HG03571 (cell line): ENCODE measurements around the gene SLC5A4.
"Not testable (repeated sequence)": the region's sequence is repeated elsewhere in the genome, so short reads cannot be mapped to it uniquely, and the experiment has no call there.

Source experiments
- ATAC-seq: cut with Tn5 transposase; IDR thresholded peaks from one replicate; pipeline ENCODE4 v1.9.1; 2021; ENCODE audit not compliant: unreplicated experiment

The SLC5A4 gene

GRCh38 chr22:32202161-32202538 is 53.0 kb downstream of the SLC5A4 start:
- ATAC-seq, result no peak

DNA sequence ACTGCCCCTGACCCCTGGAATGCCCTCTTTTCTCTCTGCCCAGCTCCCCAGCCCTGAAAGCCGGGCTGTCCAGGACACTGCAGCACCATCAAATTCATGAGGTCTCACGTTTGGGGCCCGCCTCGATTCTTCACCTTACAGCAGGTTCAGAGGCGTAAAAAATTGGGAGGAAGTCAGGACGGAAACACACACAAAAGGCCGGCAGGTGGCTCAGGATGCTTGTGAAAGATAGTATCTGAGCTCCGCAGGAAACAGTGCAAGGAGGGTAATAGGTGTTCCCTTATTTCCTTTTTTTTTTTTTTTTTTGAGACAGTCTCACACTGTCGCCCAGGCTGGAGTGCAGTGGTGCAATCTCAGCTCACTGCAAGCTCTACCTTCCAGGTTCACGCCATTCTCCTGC is 54.4 kb downstream of the SLC5A4 start:
- ATAC-seq, result no peak

GRCh38 chr22:32199961-32200360 is 55.2 kb downstream of the SLC5A4 start:
- ATAC-seq, result no peak

DNA sequence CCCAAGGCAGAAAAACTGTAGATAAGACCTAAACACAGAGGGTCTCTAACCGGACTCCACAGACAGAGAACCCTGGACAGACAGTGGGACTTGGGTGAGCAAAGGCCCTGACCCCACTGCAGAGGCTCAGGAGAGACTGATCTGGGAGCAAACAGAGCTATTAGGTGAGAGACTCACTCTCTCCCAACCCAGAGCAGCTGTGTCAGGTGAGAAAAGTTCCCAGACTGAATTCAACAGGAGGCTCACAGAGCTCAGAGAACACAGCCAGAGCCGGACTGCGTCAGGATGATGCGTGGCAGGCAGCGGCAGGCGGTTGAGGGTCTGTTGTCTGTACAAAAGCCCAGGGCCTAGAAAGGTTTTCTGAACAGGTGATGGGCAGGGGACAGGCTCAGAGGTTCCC is 55.8 kb downstream of the SLC5A4 start:
- ATAC-seq, result no peak

DNA sequence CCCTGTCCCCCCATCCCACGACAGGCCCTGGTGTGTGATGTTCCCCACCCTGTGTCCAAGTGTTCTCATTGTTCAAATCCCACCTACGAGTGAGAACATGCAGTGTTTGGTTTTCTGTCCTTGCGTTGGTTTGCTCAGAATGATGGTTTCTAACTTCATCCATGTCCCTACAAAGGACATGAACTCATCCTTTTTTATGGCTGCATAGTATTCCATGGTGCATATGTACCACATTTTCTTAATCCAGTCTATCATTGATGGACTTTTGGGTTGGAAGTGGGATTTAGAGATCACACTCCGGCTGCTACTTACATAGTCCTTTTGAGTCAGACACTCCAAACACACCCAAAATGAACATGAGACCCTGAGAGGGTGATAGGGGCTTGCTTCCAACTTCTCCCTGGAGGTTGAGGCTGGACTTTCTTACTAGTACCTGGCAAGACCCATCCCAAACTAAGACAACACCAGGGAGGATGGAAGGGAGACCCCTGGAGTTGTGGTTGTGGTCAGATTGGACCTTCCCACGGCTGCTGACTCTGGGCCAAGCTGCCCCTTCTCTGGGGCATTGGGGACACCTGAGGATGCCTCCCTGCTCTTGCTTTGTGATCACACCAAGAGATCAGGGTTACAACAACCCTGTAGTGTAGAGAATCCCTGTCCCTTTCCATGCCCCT is 57.5 kb downstream of the SLC5A4 start:
- not testable (repeated sequence) for ATAC-seq

- ATAC-seq, result not testable (repeated sequence)
Measured at GRCh38 chr22:32195900-32196299, 59.2 kb downstream of the SLC5A4 start.

- ATAC-seq, result not testable (repeated sequence)
Measured at GRCh38 chr22:32193346-32193745, 61.8 kb downstream of the SLC5A4 start.

- ATAC-seq, result not testable (repeated sequence)
Measured at GRCh38 chr22:32191021-32191420, 64.1 kb downstream of the SLC5A4 start.

- no peak for ATAC-seq
Measured at GRCh38 chr22:32185821-32186220, 69.3 kb downstream of the SLC5A4 start.

DNA sequence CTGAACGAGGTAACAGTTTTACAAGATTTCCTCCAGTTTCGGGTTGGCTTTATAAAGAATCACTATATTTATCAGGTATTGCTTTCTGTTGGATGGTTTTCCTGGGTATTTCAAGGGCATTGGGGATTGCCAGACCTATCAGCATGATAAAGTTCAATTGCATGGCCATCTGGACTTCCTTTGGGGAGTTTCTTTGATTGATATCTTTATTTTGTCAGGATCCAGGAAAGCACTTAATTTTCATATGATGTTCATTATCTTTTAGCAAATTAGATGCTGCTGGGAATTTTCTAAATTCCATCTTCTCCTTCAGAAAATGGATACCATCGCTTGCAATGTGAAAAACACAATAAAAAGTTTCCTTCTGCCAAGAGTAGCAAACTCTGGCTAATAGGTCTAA is 71.5 kb downstream of the SLC5A4 start:
- no peak for ATAC-seq

GRCh38 chr22:32181043-32181442 is 74.1 kb downstream of the SLC5A4 start:
- ATAC-seq, result no peak

DNA sequence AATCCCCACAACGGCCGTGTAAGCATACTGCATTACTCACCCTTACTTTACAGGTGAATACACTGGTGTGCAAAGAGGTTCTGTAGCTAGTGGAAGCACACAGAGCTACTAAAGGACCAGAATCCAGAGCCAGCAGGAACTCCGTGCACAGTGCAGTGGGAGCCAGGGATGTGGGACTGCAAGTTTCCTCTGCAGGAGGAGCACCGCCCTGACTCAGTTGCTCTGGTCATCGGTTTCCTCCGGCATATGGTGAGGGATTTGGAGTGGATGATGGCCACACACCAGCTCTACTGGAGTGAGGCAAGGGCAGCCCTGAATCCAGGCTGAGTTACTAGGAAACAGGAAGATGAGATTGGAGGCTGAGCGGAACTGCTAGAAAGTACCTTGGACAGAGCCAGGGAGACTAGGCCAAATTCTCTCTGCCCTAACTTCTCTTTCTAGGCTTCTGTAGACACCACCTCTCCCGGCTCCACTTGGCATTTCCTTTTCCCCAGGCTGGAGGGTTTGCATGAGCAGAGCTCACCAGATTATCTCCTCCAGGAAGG is 77.9 kb downstream of the SLC5A4 start:
- ATAC-seq, result no peak

DNA sequence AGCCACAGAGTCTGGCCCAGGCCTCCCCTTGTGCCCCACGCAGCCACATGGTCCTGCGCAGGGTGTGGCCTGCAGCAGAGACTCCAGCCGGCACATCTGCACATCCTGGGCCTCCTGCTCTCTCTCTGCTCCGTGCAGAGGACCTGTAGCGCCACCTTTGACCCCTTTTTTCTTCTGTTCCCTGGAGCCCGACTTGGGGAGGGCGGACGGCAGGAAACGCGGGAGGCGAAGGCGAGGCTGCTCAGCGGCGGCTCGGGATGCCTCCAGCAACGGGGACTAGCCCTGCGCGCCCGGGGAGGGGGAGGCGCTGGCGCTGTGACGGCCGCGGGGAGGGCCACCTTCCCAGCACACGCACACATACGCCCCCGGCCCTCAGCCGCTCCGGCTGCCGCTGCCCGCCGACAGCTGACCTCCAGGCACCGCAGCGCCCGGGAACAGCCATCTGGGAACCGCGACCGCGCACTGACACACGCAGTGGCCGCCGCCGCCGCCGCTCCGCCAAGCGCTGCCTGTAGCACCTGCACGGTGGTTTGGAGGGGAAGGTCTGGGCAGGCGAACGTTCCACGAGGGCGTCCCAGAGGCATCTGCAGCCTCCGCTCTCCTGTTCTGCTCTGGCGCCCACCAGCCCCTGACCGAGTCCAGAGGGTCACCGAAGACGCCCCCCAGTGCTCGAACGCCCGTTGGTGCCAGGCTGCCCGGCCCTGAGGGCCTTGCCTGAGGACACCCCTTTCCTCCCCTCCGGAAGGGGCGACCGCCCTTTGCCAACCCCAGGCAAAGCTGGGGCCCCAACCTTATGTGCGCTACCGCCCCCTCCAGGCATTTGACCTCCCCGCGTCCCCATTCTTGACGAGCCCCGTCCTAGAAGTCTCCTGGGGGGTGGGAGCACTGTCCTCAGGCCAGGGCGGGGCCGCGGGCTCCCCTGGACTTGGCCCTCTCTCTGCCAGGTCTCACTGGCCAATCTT is 79.2 kb downstream of the SLC5A4 start:
- no peak for ATAC-seq

DNA sequence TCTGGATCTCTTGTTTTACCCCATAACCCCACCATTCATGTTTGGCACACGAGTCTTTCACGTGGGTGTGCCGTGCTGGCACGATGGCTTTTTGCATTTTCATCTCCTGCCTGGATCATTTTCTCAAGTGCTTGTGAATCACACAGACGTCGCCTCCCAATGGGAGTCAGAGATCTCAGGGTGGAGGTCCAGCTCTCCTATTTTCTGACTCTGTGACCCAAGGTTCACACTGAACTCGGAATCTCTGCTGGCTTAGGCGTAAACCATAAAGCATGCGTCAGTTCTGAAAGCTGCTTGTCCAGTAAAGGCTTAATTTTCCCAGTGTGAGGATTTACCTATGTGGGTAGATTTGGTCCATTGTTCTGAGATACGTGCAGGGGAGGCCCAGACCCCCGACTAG is 80.0 kb downstream of the SLC5A4 start:
- ATAC-seq, result no peak
